Measurements from ENCODE around the gene ERG. TPM values are rescaled to one million over a fixed set of nuclear protein-coding genes. Genes with fewer than 3 reads are reported as not detected.

ERG gene
- total RNA-seq, 1 experiment from 2014 or later = 0.11 TPM

GRCh38 chr21:38495696-38496095, 2.6 kb downstream of the ERG start:
- Histone ChIP-seq H3K23ac (ENCODE audit: insufficient read length, low read depth, low read length) (no peak overlapping the region), H3K27me3 (ENCODE audit: insufficient read depth, low read length) (no peaks in the 10 kb centered on the region), H3K79me2 (ENCODE audit: insufficient read depth, low read length) (no peaks in the 10 kb centered on the region), H2BK20ac (ENCODE audit: low read depth, low read length, poor library complexity, severe bottlenecking) (no peak overlapping the region), H3K4ac (ENCODE audit: low read depth, low read length) (no peak overlapping the region), H3K18ac (ENCODE audit: insufficient read length, low read depth, low read length) (no peak overlapping the region), H2BK12ac (ENCODE audit: insufficient read length, low read depth, low read length) (no peak overlapping the region), H4K5ac (ENCODE audit: insufficient read length, low read depth, low read length) (no peak overlapping the region), H3K4me2 (ENCODE audit: insufficient read depth, insufficient read length, low read length) (no peak overlapping the region), H4K20me1 (ENCODE audit: control insufficient read depth, insufficient read depth, insufficient read length) (no peaks in the 10 kb centered on the region), H4K91ac (ENCODE audit: insufficient read length, low read depth, low read length) (no peak overlapping the region), H4K8ac (replicated peaks; ENCODE audit: insufficient read length, low read depth, low read length) (no peak overlapping the region), H3K56ac (ENCODE audit: insufficient read length, low read depth, low read length) (no peak overlapping the region), H2BK120ac (ENCODE audit: low read depth, low read length, poor library complexity, severe bottlenecking) (no peak overlapping the region), H2BK5ac (ENCODE audit: insufficient read length, low read length) (no peak overlapping the region), H3K4me1 (ENCODE audit: insufficient read depth, low read length) (no peaks in the 10 kb centered on the region; the same call in 1 of the 2 replicates), H3K23me2 (ENCODE audit: insufficient read length, low read depth, low read length, poor library complexity, severe bottlenecking) (no peaks in the 10 kb centered on the region), H3K27ac (ENCODE audit: insufficient read length, low read depth, low read length) (no peak overlapping the region), H3K14ac (ENCODE audit: insufficient read depth, low read length) (no peak overlapping the region), H3K9ac (ENCODE audit: extremely low read depth, insufficient read length, low read length) (no peak overlapping the region), H3T11ph (ENCODE audit: low read length) (no peak overlapping the region), H2AFZ (ENCODE audit: low read length) (no peak overlapping the region), H2BK15ac (ENCODE audit: low read depth, low read length) (no peak overlapping the region), H3K9me3 (ENCODE audit: control insufficient read depth, low read depth, low read length) (no peaks in the 10 kb centered on the region), H3K79me1 (ENCODE audit: insufficient read depth, low read depth, low read length, poor library complexity, severe bottlenecking) (no peaks in the 10 kb centered on the region), H2AK5ac (ENCODE audit: insufficient read length, low read length) (no peak overlapping the region)
- peaks cover 2% of the 10 kb centered on the region for H3K27me3 Mint-ChIP-seq (ENCODE audit: low read depth)
- no peak overlapping the region for H3K4me3 Mint-ChIP-seq
- H3K4me1 Mint-ChIP-seq = peaks cover 13% of the 10 kb centered on the region in 2 experiments
- H3K9me3 Mint-ChIP-seq = no peaks in the 10 kb centered on the region
- WGBS (ENCODE audit: extremely low coverage, insufficient read length, low lambda C conversion rate) = no CpG with 5 or more reads among the region's 2 CpGs
- TF ChIP-seq CTCF (conservative IDR thresholded peaks at IDR 0.05) = no peak
- no peak overlapping the region; a peak in 1 of 7 replicates for H3K27ac Mint-ChIP-seq
- no peak for DNase-seq
- no peaks in the 10 kb centered on the region for H3K36me3 Mint-ChIP-seq (ENCODE audit: insufficient read depth in 1 of 3, low read depth in 3 of 3)

All from H9 (cell line).